Astrocyte of the spinal cord (primary cell): ENCODE results near the gene NHSL1.

Experiments
- DNase-seq: peaks from one replicate; pipeline ENCODE4 v3.0.0; 2011; ENCODE audit warnings: low read depth, low spot score
- H3K4me3 ChIP-seq: 2 replicates; pipeline ENCODE4 v1.5.1; 2011; ENCODE audit warnings: low read depth, mild to moderate bottlenecking, low read length, moderate library complexity
- in situ Hi-C: cut with HindIII; loops from 2 replicates; pipeline ENCODE4 v1.10.0; 2017; ENCODE audit warnings: low sequenced_read_pairs
- TF ChIP-seq, protein P1 (sequence below): IDR thresholded peaks from 2 replicates; pipeline ENCODE4 v1.5.1; 2012; ENCODE audit warnings: low read depth, mild to moderate bottlenecking, low read length, inconsistent platforms

Gene NHSL1

DNA sequence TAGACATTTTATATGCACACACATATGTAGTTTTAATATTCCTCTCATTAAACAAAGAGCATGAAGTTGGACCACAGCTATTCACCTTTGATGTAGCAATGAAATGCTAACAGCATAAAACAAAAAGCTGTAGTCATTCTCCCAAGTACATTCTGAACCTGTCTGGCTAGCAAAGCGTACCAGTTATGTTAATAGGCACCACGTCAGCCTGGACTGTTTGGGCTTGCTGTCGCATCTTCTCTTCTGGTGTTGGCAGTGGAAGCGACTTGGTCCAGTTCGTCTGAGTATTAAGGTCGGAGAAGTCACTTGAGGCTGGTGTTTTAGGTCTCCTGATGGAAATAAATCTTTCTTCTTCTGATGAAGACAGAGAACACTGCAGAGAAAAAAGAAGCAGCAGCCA is 52.5 kb downstream of the NHSL1 start:
- TF ChIP-seq, protein P1, sequence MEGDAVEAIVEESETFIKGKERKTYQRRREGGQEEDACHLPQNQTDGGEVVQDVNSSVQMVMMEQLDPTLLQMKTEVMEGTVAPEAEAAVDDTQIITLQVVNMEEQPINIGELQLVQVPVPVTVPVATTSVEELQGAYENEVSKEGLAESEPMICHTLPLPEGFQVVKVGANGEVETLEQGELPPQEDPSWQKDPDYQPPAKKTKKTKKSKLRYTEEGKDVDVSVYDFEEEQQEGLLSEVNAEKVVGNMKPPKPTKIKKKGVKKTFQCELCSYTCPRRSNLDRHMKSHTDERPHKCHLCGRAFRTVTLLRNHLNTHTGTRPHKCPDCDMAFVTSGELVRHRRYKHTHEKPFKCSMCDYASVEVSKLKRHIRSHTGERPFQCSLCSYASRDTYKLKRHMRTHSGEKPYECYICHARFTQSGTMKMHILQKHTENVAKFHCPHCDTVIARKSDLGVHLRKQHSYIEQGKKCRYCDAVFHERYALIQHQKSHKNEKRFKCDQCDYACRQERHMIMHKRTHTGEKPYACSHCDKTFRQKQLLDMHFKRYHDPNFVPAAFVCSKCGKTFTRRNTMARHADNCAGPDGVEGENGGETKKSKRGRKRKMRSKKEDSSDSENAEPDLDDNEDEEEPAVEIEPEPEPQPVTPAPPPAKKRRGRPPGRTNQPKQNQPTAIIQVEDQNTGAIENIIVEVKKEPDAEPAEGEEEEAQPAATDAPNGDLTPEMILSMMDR, result no peak
- no peak for DNase-seq
- no peak overlapping the region for H3K4me3 ChIP-seq
- in situ Hi-C loops, result no loop called here

DNA sequence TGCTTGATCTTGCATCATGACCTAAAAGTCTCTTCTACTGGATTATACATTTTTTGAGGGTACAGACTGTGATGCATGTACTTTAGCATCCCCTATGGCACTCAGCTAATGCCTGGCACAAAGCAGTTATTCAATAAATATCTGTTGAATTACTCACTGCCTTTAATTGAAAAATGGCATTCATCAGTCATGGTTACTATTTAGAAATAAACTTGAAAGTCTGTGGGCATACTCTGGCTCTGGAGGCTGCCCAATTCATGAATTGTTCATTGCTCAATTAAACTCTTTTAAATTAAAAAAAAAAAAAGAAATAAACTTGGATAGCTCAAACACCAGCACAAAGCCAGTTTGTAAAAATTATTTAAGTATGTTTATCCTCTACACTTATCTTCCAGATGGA is 55.3 kb downstream of the NHSL1 start:
- in situ Hi-C loops, result no loop called here
- H3K4me3 ChIP-seq, result no peak overlapping the region
- no peak for DNase-seq
- TF ChIP-seq, protein P1, result no peak

- in situ Hi-C loops, result no loop called here
These were observed 56.6 kb downstream of the NHSL1 start for GRCh38 chr6:138442663-138443062.

GRCh38 chr6:138441965-138442364 is 57.3 kb downstream of the NHSL1 start:
- no peak overlapping the region for H3K4me3 ChIP-seq
- in situ Hi-C loops, result no loop called here
- no peak for DNase-seq
- TF ChIP-seq, protein P1, result no peak

More at GRCh38 chr6:138442663-138443062, 56.6 kb downstream of the NHSL1 start:
- no peak for DNase-seq
- H3K4me3 ChIP-seq, result no peak overlapping the region
- TF ChIP-seq, protein P1, result no peak

DNA sequence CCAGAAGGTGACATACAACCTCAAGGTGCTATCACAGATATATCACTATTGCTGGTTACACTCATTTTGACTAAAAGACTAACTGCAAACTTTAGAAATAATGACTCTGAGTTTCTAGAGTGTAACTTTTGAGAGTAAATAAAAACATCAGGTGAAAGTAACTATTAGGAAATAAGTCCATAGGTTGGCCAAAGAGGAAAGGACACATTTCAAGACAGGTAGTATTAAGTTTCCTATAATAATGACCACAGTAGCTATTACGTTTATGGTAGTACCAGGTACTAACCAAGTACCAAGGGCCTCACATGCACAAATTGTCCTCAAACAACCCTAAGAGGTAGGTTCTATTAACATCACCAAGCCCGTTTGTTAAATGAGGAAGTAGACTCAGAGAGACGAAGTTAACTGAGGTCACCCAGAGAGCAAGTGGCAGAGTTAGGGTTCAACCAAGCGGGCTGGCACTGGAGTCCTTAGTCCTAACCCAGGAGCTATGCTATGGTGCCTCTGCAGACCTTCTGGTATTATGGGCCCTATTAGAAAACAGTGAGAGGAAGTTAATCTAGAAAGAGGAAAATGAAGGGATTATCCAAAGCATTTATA is 58.4 kb downstream of the NHSL1 start:
- in situ Hi-C loops, result no loop called here
- no peak for DNase-seq
- TF ChIP-seq, protein P1, result no peak
- no peak overlapping the region for H3K4me3 ChIP-seq

DNA sequence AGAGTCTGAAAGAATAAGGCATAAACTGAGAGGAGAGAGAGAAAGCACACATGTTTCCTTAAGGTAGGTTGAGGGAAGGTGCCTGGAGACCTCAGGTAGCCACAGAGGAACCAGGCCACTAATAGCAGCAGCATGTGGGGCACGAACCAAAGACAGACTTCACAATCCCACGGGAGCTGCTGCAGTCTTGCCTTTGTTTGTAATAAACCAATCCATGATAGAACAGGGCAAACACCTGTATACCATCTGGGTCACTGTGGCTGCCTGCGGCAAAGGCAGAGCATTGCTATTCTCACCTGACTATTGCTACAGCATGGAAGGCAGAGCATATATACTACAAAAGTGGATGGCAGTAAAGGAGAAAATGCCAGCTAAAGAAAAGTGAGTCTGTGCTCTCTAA is 59.0 kb downstream of the NHSL1 start:
- no peak overlapping the region for H3K4me3 ChIP-seq
- in situ Hi-C loops, result no loop called here
- no peak for DNase-seq
- TF ChIP-seq, protein P1, result no peak
